K562 (cell line): Measurements from ENCODE around the gene CRB2. TPM values are rescaled to one million over a fixed set of nuclear protein-coding genes. Genes with fewer than 3 reads are reported as not detected.
A peak's percentile ranks its signal among the peaks of the same experiment; 100 is the strongest.

Source experiments
- BCLAF1 ChIP-seq, 2 experiments: fragments of 450-650 bp in 1 of 2; IDR thresholded peaks; 2 replicates each; pipeline ENCODE4 v1.6.1; 2011 to 2017; ENCODE audit warnings: low read depth in 2 of 2, antibody characterized with exemption in 1 of 2, borderline replicate concordance in 1 of 2, low read length in 1 of 2, mild to moderate bottlenecking in 1 of 2, mixed read lengths in 1 of 2; ENCODE audit not compliant: control insufficient read depth in 1 of 2
- CHCHD3 ChIP-seq: fragments of 250-450 bp; sonication (Bioruptor Pico); IDR thresholded peaks from 2 replicates; pipeline ENCODE4 v2.1.2; 2022; ENCODE audit warnings: mild to moderate bottlenecking
- ELK3 ChIP-seq: fragments of 450-650 bp; formaldehyde crosslinking; IDR thresholded peaks from 2 replicates; pipeline ENCODE4 v1.4.0; 2020; ENCODE audit warnings: mild to moderate bottlenecking
- NCOA1 ChIP-seq: fragments of 450-650 bp; IDR thresholded peaks from 2 replicates; pipeline ENCODE4 v1.6.1; 2016; ENCODE audit warnings: low read depth
- NCOR1 ChIP-seq: fragments of 450-650 bp; IDR thresholded peaks from 2 replicates; pipeline ENCODE4 v1.6.1; 2016; ENCODE audit warnings: mild to moderate bottlenecking, moderate library complexity
- NR0B1 ChIP-seq: fragments of 450-650 bp; IDR thresholded peaks from one replicate; pipeline ENCODE4 v1.6.1; 2018; ENCODE audit warnings: mild to moderate bottlenecking, moderate library complexity; ENCODE audit not compliant: partially characterized antibody
- PCBP2 ChIP-seq: fragments of 200-400 bp; formaldehyde crosslinking; IDR thresholded peaks from 2 replicates; pipeline ENCODE4 v1.6.1; 2018; ENCODE audit warnings: low read length, low read depth, mild to moderate bottlenecking, moderate library complexity; ENCODE audit not compliant: poor library complexity, severe bottlenecking
- PTTG1 ChIP-seq: fragments of 450-650 bp; IDR thresholded peaks from 2 replicates; pipeline ENCODE4 v1.6.1; 2016; ENCODE audit warnings: low read depth, mild to moderate bottlenecking, missing genetic modification characterization, missing compliant biosample characterization
- PYGO2 ChIP-seq: fragments of 450-650 bp; IDR thresholded peaks from 2 replicates; pipeline ENCODE4 v1.6.1; 2016; ENCODE audit warnings: mild to moderate bottlenecking, missing genetic modification characterization, moderate library complexity, missing compliant biosample characterization
- SP1 ChIP-seq: sonication (generic); formaldehyde crosslinking; IDR thresholded peaks from 2 replicates; pipeline ENCODE4 v1.8.1; 2022; ENCODE audit warnings: mild to moderate bottlenecking, missing genetic modification reagents
- TAF7 ChIP-seq: fragments of 450-650 bp; IDR thresholded peaks from 2 replicates; pipeline ENCODE4 v1.6.1; 2016; ENCODE audit warnings: missing genetic modification characterization, missing compliant biosample characterization
- ZBTB49 ChIP-seq: sonication (generic); formaldehyde crosslinking; IDR thresholded peaks from 2 replicates; pipeline ENCODE4 v1.8.0; 2022; ENCODE audit warnings: missing genetic modification reagents, mild to moderate bottlenecking, borderline replicate concordance
- polyA plus RNA-seq, 8 experiments: library from polyadenylated mRNA; depleted of rRNA in 4 of 8; stranded (reverse) in 5 of 8; unstranded in 3 of 8; fragments of >200 nt; fragmentation: Nextera tagmentation in 2 of 8; fragmentation: Illumina TruSeq in 1 of 8; extraction: Ambion mirVana in 2 of 8; extraction: Trizol in 1 of 8; gene quantifications; 2 replicates each; pipeline versions ENCODE4 v1.2.1 to v1.2.3, GENCODE V29; 2011 to 2014; ENCODE audit warnings: inconsistent platforms in 1 of 8, missing spikeins in 1 of 8
- total RNA-seq, 7 experiments: library from RNA; depleted of rRNA in 6 of 7; stranded (reverse); fragments of >200 nt in 6 of 7; fragmentation: Illumina TruSeq in 2 of 7; extraction: Trizol in 2 of 7; gene quantifications; 2 replicates each; pipeline versions ENCODE4 v1.2.1 to v1.2.3, GENCODE V29; 2011 to 2021; ENCODE audit warnings: low replicate concordance in 1 of 7

Gene CRB2
- total and polyA plus RNA-seq, 9 of the 15 experiments (the other 6 are each of a cell fraction or from before 2014, with no cell fraction given) = 0.13 to 1.2 (median 0.25) TPM; not detected in 2

GRCh38 chr9:123343443-123344191 lies 12.4 kb upstream of the CRB2 start (continued):
- TF ChIP-seq BCLAF1 (IDR thresholded peaks at IDR 0.05; ENCODE audit: borderline replicate concordance in 1 of 2, control insufficient read depth in 1 of 2, low read depth in 2 of 2, low read length in 1 of 2) (no peak), CHCHD3 (no peak), SP1 (CRISPR knock-in tag) (peak; percentile 59), NCOA1 (no peak), PTTG1 (tag) (no peak), PYGO2 (tag) (no peak), NCOR1 (no peak), PCBP2 (no peak), ZBTB49 (no peak), NR0B1 (no peak), TAF7 (tag) (peak; percentile 65; the same call in 1 of the 2 replicates), ELK3 (CRISPR knock-in tag) (no peak)
